Subcutaneous abdominal adipose tissue (tissue), 5 donors: ENCODE results near the gene SPATA1.
A peak's percentile ranks its signal among the peaks of the same experiment; 100 is the strongest.

Source experiments
- H3K27ac ChIP-seq: one replicate; pipeline ENCODE4 v1.7.0; 2013; ENCODE audit warnings: low read depth, mild to moderate bottlenecking, inconsistent platforms, low read length, moderate library complexity
- H3K27me3 ChIP-seq, 5 donors: one replicate each; pipeline ENCODE4 v1.7.0; 2013; ENCODE audit warnings: low read length in 5 of 5, inconsistent platforms in 1 of 5; ENCODE audit not compliant: control insufficient read depth in 5 of 5, insufficient read depth in 4 of 5
- H3K36me3 ChIP-seq, 5 donors: one replicate each; pipeline ENCODE4 v1.7.0; 2013; ENCODE audit warnings: low read length in 5 of 5; ENCODE audit not compliant: control insufficient read depth in 5 of 5, insufficient read depth in 5 of 5
- H3K4me1 ChIP-seq, 5 donors: one replicate each; pipeline ENCODE4 v1.7.0; 2013; ENCODE audit warnings: low read length in 5 of 5, mild to moderate bottlenecking in 3 of 5, moderate library complexity in 1 of 5; ENCODE audit not compliant: control insufficient read depth in 5 of 5, insufficient read depth in 5 of 5
- H3K4me3 ChIP-seq, 5 donors: one replicate each; pipeline ENCODE4 v1.7.0; 2013; ENCODE audit warnings: low read length in 5 of 5, low read depth in 1 of 5
- H3K9ac ChIP-seq, 5 donors: one replicate each; pipeline ENCODE4 v1.7.0; 2013; ENCODE audit warnings: low read length in 5 of 5, mild to moderate bottlenecking in 4 of 5, moderate library complexity in 3 of 5
- H3K9me3 ChIP-seq, 5 donors: one replicate each; pipeline ENCODE4 v1.7.0; 2013; ENCODE audit warnings: low read length in 5 of 5; ENCODE audit not compliant: control insufficient read depth in 5 of 5
- donor health status: healthy.
- donor health status: healthy.
- donor health status: healthy.
- donor health status: healthy.
- donor health status: healthy.

SPATA1 gene

DNA sequence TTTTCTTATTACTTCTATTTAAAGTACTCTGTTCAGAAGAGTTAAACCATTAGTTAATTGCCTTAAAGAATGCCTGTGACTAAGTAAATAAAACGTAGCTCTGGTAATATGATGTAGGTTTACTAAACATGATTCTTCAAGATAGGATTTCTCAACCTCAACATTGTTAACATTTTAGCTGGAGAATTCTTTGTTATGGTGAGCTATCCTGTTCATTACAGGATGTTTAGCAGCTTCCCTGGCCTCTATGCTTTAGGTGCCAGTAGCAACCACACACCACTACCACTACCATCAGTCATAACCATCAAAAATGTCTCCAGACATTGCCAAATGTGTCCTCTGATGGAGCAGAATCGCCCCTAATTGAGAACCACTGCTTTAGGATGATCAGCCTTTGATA lies 16.4 kb upstream of the SPATA1 start:
- no peaks in the 10 kb centered on the region for H3K27me3 ChIP-seq
- H3K27ac ChIP-seq = no peak overlapping the region
- no peak overlapping the region for H3K4me3 ChIP-seq
- H3K4me1 ChIP-seq = no peaks in the 10 kb centered on the region
- H3K9ac ChIP-seq = no peak overlapping the region
- H3K36me3 ChIP-seq = peaks cover 27 to 51% (median 35%) of the 10 kb centered on the region in 5 donors
- no peaks in the 10 kb centered on the region for H3K9me3 ChIP-seq

- Histone ChIP-seq H3K4me1 (no peaks in the 10 kb centered on the region), H3K9me3 (no peaks in the 10 kb centered on the region), H3K36me3 (peaks cover 48 to 70% (median 57%) of the 10 kb centered on the region in 5 donors), H3K9ac (no peak overlapping the region), H3K4me3 (no peak overlapping the region), H3K27me3 (no peaks in the 10 kb centered on the region), H3K27ac (no peak overlapping the region)
Observed at GRCh38 chr1:84492726-84493125, 13.5 kb upstream of the SPATA1 start.

- H3K27me3 ChIP-seq = no peaks in the 10 kb centered on the region
- no peak overlapping the region for H3K4me3 ChIP-seq
- H3K9me3 ChIP-seq = no peaks in the 10 kb centered on the region
- H3K27ac ChIP-seq = no peak overlapping the region
- no peak overlapping the region for H3K9ac ChIP-seq
- H3K4me1 ChIP-seq = no peaks in the 10 kb centered on the region
- peaks cover 57 to 80% (median 66%) of the 10 kb centered on the region in 5 donors for H3K36me3 ChIP-seq
Observed at GRCh38 chr1:84493747-84494146, 12.4 kb upstream of the SPATA1 start.

- peaks cover 0 to 6% (median 0%) of the 10 kb centered on the region in 5 donors for H3K4me1 ChIP-seq
- no peak overlapping the region for H3K27ac ChIP-seq
- H3K9ac ChIP-seq = no peak overlapping the region
- H3K9me3 ChIP-seq = no peaks in the 10 kb centered on the region
- no peaks in the 10 kb centered on the region for H3K27me3 ChIP-seq
- H3K4me3 ChIP-seq = no peak overlapping the region
- H3K36me3 ChIP-seq = peaks cover 50 to 72% (median 63%) of the 10 kb centered on the region in 5 donors
Observed at GRCh38 chr1:84496498-84496897, 9.7 kb upstream of the SPATA1 start.

DNA sequence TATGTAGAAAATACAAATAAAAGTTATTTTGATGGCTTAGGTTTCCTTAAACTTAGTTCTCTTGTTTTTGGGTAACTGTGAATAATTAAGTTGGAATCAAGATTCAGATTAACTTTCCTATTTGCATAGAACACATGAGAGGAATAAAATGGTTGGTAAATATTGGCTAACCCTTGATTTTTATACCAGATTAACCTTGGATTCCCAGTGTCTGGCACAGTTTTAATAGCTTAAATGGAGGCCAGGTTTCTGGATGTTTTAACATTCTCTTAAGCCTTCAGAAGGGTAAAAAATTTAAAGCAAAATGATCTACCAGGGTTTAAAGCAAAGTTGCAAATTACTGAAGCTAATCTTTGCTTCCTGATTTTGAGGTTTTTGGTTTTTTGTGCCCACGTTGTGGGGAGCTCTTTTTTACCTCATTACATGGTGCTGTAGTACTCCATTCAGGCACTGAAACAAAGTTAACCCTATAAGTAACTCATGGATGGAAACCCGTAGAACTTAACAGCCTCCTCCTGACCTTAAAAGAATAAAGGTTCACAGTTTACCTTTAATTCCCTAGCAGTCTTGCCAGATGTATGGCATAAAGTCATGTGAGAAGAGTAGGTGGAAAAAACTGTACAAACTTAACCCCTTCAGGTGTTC lies 8.4 kb upstream of the SPATA1 start:
- H3K27ac ChIP-seq = no peak overlapping the region
- no peak overlapping the region for H3K9ac ChIP-seq
- H3K4me3 ChIP-seq = no peak overlapping the region
- H3K4me1 ChIP-seq = peaks cover 0 to 9% (median 4%) of the 10 kb centered on the region in 5 donors
- no peaks in the 10 kb centered on the region for H3K27me3 ChIP-seq
- peaks cover 45 to 61% (median 55%) of the 10 kb centered on the region in 5 donors for H3K36me3 ChIP-seq
- H3K9me3 ChIP-seq = no peaks in the 10 kb centered on the region

GRCh38 chr1:84502927-84503326 lies 3.3 kb upstream of the SPATA1 start:
- Histone ChIP-seq H3K4me3 (peak overlapping the region in 1 of 5 donors; percentile 12), H3K4me1 (peaks cover 0 to 40% (median 31%) of the 10 kb centered on the region in 5 donors)

DNA sequence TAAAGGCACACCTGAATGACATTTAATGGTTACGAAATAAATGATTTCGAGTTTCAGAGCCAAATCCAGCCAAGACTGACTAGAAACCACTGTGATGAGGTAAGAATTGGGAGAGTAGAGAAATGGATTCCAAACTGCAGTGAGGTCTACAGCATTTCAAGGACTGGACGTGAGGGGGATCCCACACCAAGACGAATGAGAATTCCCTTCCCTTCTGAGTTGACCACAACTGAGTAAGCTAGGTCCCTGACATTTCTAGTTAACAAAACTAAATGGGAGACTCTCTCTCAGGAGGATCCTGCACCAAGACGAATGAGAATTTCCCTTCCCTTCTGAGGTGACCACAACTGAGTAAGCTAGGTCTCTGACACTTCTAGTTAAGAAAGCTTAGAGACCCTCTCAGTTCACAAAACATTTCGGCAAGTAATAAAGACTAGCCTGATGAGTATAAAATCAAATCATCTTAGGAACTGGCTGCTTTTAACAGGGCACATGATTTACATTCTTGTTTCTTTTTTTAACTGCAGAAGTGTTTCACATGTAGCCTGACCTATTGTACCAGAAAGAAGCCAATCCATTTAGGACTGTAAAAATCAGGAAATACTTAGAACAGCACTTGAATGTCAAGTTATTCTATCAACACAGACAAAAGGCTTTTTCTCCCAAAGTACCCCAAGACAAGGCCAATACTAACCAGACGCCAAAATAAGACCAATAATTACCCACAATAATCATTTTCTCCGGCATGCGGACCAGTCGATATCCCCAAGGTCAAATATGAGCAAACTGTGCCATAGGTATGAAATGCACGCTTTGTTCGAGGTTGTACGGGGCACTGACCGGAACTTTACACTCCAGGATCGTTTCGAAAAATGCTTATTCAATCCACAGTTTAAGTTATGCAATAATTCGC lies 1.4 kb upstream of the SPATA1 start:
- Histone ChIP-seq H3K9me3 (no peaks in the 10 kb centered on the region), H3K4me1 (peaks cover 0 to 40% (median 31%) of the 10 kb centered on the region in 5 donors), H3K36me3 (peaks cover 4 to 10% (median 6%) of the 10 kb centered on the region in 5 donors), H3K27me3 (no peaks in the 10 kb centered on the region), H3K9ac (peak overlapping the region; percentile 73 to 97 (median 92)), H3K27ac (peak overlapping the region; percentile 88), H3K4me3 (peak overlapping the region; percentile 78 to 94 (median 83))

More at GRCh38 chr1:84502927-84503326, 3.3 kb upstream of the SPATA1 start:
- no peak overlapping the region for H3K9ac ChIP-seq
- H3K9me3 ChIP-seq = no peaks in the 10 kb centered on the region
- H3K27me3 ChIP-seq = no peaks in the 10 kb centered on the region
- peaks cover 9 to 19% (median 14%) of the 10 kb centered on the region in 5 donors for H3K36me3 ChIP-seq
- H3K27ac ChIP-seq = no peak overlapping the region

DNA sequence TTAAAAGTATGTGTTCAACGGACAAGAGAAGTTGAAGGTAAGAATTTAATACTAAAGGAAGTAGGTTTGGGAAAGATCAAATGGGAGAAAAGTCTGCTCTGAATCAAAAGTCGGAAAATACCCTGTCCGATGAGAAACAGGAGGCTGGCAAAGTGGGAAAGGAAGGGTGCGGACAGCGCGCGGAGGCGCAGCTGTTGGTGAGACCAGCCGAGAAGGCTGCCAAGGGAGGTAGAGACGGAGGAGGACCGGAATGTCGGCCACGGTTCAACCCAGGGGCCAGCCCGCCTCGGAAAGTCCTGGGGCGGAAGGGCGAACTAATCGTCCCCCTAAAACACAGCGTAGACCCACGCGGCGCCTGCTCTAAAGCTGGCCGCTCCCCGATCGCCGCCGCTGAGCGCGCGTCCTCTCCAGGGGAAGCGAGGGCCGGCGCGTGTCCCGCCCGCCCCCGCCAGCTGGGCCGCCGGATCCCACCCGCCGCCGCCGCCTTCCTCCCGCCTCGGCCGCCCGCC lies 639 bp upstream of the SPATA1 start:
- peak overlapping the region; percentile 78 to 94 (median 83) for H3K4me3 ChIP-seq
- H3K4me1 ChIP-seq = peaks cover 0 to 40% (median 31%) of the 10 kb centered on the region in 5 donors
- no peaks in the 10 kb centered on the region for H3K27me3 ChIP-seq
- H3K27ac ChIP-seq = peak overlapping the region; percentile 88
- H3K36me3 ChIP-seq = peaks cover 0 to 3% (median 2%) of the 10 kb centered on the region in 5 donors
- peak overlapping the region; percentile 73 to 97 (median 92) for H3K9ac ChIP-seq
- H3K9me3 ChIP-seq = no peaks in the 10 kb centered on the region

GRCh38 chr1:84506729-84507453 lies 705 bp downstream of the SPATA1 start:
- no peaks in the 10 kb centered on the region for H3K36me3 ChIP-seq
- no peaks in the 10 kb centered on the region for H3K27me3 ChIP-seq
- H3K9ac ChIP-seq = peak overlapping the region; percentile 64 to 97 (median 85)
- peaks cover 0 to 34% (median 31%) of the 10 kb centered on the region in 5 donors for H3K4me1 ChIP-seq
- peaks cover 0 to 2% (median 0%) of the 10 kb centered on the region in 5 donors for H3K9me3 ChIP-seq
- peak overlapping the region; percentile 88 for H3K27ac ChIP-seq
- peak overlapping the region; percentile 69 to 94 (median 83) for H3K4me3 ChIP-seq
